ENCODE results near the gene DAZL. TPM values are rescaled to one million over a fixed set of nuclear protein-coding genes. Genes with fewer than 3 reads are reported as not detected.

Gene DAZL
- total RNA-seq, 1 experiment from 2014 or later = not detected

- Histone ChIP-seq H3K36me3 (ENCODE audit: control insufficient read depth in 1 of 2, insufficient read depth in 2 of 2, low read length in 2 of 2) (no peaks in the 10 kb centered on the region), H3K9me3 (ENCODE audit: control insufficient read depth in 1 of 2, insufficient read depth in 1 of 2, low read depth in 1 of 2, low read length in 2 of 2) (no peaks in the 10 kb centered on the region), H3K79me2 (ENCODE audit: insufficient read depth, low read length) (no peaks in the 10 kb centered on the region), H3K27me3 (ENCODE audit: insufficient read depth, low read length) (peaks cover 38% of the 10 kb centered on the region), H2AFZ (ENCODE audit: low read depth, low read length, poor library complexity, severe bottlenecking) (no peak overlapping the region), H4K20me1 (ENCODE audit: insufficient read depth) (no peaks in the 10 kb centered on the region), H3K27ac (ENCODE audit: low read depth, low read length) (no peak overlapping the region), H3K4me2 (ENCODE audit: low read length) (no peak overlapping the region), H3K4me1 (ENCODE audit: control insufficient read depth in 1 of 2, insufficient read depth in 2 of 2, low read length in 2 of 2) (no peaks in the 10 kb centered on the region), H3K9ac (ENCODE audit: low read length) (no peak overlapping the region), H3K4me3 (replicated peaks in 1 of 2; ENCODE audit: low read depth in 1 of 2, low read length in 2 of 2) (no peak overlapping the region), H3K9me2 (ENCODE audit: insufficient read depth) (no peaks in the 10 kb centered on the region)
- ChIA-PET POLR2A (no interaction called here), RAD21 (ENCODE audit: low non-redundant PET in 1 of 2, low total read pairs in 2 of 2, uncharacterized antibody in 2 of 2, unreplicated experiment in 2 of 2) (no interaction called here), CTCF (no interaction called here)
- intact Hi-C loops (cut with micrococcal nuclease) = loop anchor here (10.0 kb wide), 1 partner anchor 719 kb away; no protein-coding TSS in a partner anchor
- ATAC-seq (no peak), DNase-seq (ENCODE audit: low read depth, low spot score) (no peak)
- BruUV-seq (replicated peaks) = no TSS peak
- TF ChIP-seq CBX3 (IDR thresholded peaks at IDR 0.05; ENCODE audit: low read depth) = no peak
- TF ChIP-seq ATF3 (IDR thresholded peaks at IDR 0.05) = no peak
- TF ChIP-seq CEBPB (IDR thresholded peaks at IDR 0.05; ENCODE audit: low read depth) = no peak
- no peak for TF ChIP-seq SRF (IDR thresholded peaks at IDR 0.05; ENCODE audit: low read depth)
- TF ChIP-seq EGR1 (IDR thresholded peaks at IDR 0.05; ENCODE audit: low read depth) = no peak
- no peak for TF ChIP-seq ELF1 (IDR thresholded peaks at IDR 0.05; ENCODE audit: borderline replicate concordance, low read depth)
- TF ChIP-seq ZBTB33 (IDR thresholded peaks at IDR 0.05; ENCODE audit: extremely low read depth, insufficient replicate concordance, low read length) = no peak
Measured at GRCh38 chr3:16543242-16543864, 61.9 kb downstream of the DAZL start.

- ATAC-seq (no peak), DNase-seq (ENCODE audit: low read depth, low spot score) (no peak)
- H3K79me2 ChIP-seq (ENCODE audit: insufficient read depth, low read length) = no peaks in the 10 kb centered on the region
- H4K20me1 ChIP-seq (ENCODE audit: insufficient read depth) = no peaks in the 10 kb centered on the region
- ChIA-PET CTCF (interaction anchor here (0.9 kb wide), 1 partner anchor 9 kb away, joined by 4 read pairs; no protein-coding TSS in a partner anchor), POLR2A (no interaction called here), RAD21 (ENCODE audit: low non-redundant PET in 1 of 2, low total read pairs in 2 of 2, uncharacterized antibody in 2 of 2, unreplicated experiment in 2 of 2) (no interaction called here)
- no peaks in the 10 kb centered on the region for H3K9me2 ChIP-seq (ENCODE audit: insufficient read depth)
- no peak overlapping the region for H3K27ac ChIP-seq (ENCODE audit: low read depth, low read length)
- H3K4me1 ChIP-seq (ENCODE audit: control insufficient read depth in 1 of 2, insufficient read depth in 2 of 2, low read length in 2 of 2) = peaks cover 0 to 8% of the 10 kb centered on the region in 2 experiments; a peak in 1 of 4 replicates
- peaks cover 34% of the 10 kb centered on the region for H3K27me3 ChIP-seq (ENCODE audit: insufficient read depth, low read length)
- H3K36me3 ChIP-seq (ENCODE audit: control insufficient read depth in 1 of 2, insufficient read depth in 2 of 2, low read length in 2 of 2) = no peaks in the 10 kb centered on the region
- no peak overlapping the region for H3K4me2 ChIP-seq (ENCODE audit: low read length)
- H3K9me3 ChIP-seq (ENCODE audit: control insufficient read depth in 1 of 2, insufficient read depth in 1 of 2, low read depth in 1 of 2, low read length in 2 of 2) = no peaks in the 10 kb centered on the region
- H3K9ac ChIP-seq (ENCODE audit: low read length) = no peak overlapping the region
- H2AFZ ChIP-seq (ENCODE audit: low read depth, low read length, poor library complexity, severe bottlenecking) = no peak overlapping the region
- TF ChIP-seq ATF3 (IDR thresholded peaks at IDR 0.05) = no peak
- TF ChIP-seq YY1 (IDR thresholded peaks at IDR 0.05; ENCODE audit: extremely low read depth, insufficient replicate concordance, low read depth, low read length) = no peak
- no peak for TF ChIP-seq CBX3 (IDR thresholded peaks at IDR 0.05; ENCODE audit: low read depth)
- TF ChIP-seq POLR2A (IDR thresholded peaks at IDR 0.05; ENCODE audit: borderline replicate concordance, extremely low read depth, insufficient read depth, insufficient read length) = no peak
- TF ChIP-seq JUND (IDR thresholded peaks at IDR 0.05) = no peak
- no peak for TF ChIP-seq REST (IDR thresholded peaks at IDR 0.05; ENCODE audit: low read depth)
- no peak for TF ChIP-seq SP1 (IDR thresholded peaks at IDR 0.05; ENCODE audit: low read depth)
- TF ChIP-seq RAD21 (IDR thresholded peaks at IDR 0.05; ENCODE audit: low read depth) = no peak
- intact Hi-C loops (cut with micrococcal nuclease) = no loop called here
- BruUV-seq (replicated peaks) = no TSS peak
- no peak overlapping the region for H3K4me3 ChIP-seq (replicated peaks in 1 of 2; ENCODE audit: low read depth in 1 of 2, low read length in 2 of 2)
Measured at GRCh38 chr3:16538507-16538906, 66.7 kb downstream of the DAZL start.
